ENCODE results near the gene PHC2.

GRCh38 chr1:33281554-33282303 is 149.2 kb downstream of the PHC2 start:
- TF ChIP-seq CTCF (IDR thresholded peaks at IDR 0.05; ENCODE audit: insufficient read depth, low read length, poor library complexity, severe bottlenecking) (no peak), EZH2phosphoT487 (conservative IDR thresholded peaks at IDR 0.05; ENCODE audit: low read length) (no peak)
